Fibroblast of the aortic adventitia (primary cell): Measurements from ENCODE around the gene MCM7. TPM values are rescaled to one million over a fixed set of nuclear protein-coding genes. Genes with fewer than 3 reads are reported as not detected.

ENCODE experiments used
- DNase-seq: peaks from one replicate; pipeline ENCODE4 v3.0.0-alpha.2; 2010; ENCODE audit warnings: low read depth
- H3K4me3 ChIP-seq: 2 replicates; pipeline ENCODE4 v1.5.1; 2011; ENCODE audit warnings: low read depth, mild to moderate bottlenecking, control low read depth, low read length, moderate library complexity
- total RNA-seq: library from RNA; depleted of rRNA; stranded (reverse); fragments of >200 nt; gene quantifications from 2 replicates; pipeline ENCODE4 v1.2.3, GENCODE V29; 2012; ENCODE audit warnings: low replicate concordance
- TF ChIP-seq, protein P1 (sequence below): IDR thresholded peaks from 2 replicates; pipeline ENCODE4 v1.5.1; 2011; ENCODE audit warnings: mild to moderate bottlenecking, low read length, control low read depth, inconsistent platforms; ENCODE audit not compliant: insufficient read depth

MCM7 gene
- total RNA-seq, 1 donor = 97.7 TPM

GRCh38 chr7:100093054-100093453 lies 8.1 kb downstream of the MCM7 start:
- TF ChIP-seq, protein P1, sequence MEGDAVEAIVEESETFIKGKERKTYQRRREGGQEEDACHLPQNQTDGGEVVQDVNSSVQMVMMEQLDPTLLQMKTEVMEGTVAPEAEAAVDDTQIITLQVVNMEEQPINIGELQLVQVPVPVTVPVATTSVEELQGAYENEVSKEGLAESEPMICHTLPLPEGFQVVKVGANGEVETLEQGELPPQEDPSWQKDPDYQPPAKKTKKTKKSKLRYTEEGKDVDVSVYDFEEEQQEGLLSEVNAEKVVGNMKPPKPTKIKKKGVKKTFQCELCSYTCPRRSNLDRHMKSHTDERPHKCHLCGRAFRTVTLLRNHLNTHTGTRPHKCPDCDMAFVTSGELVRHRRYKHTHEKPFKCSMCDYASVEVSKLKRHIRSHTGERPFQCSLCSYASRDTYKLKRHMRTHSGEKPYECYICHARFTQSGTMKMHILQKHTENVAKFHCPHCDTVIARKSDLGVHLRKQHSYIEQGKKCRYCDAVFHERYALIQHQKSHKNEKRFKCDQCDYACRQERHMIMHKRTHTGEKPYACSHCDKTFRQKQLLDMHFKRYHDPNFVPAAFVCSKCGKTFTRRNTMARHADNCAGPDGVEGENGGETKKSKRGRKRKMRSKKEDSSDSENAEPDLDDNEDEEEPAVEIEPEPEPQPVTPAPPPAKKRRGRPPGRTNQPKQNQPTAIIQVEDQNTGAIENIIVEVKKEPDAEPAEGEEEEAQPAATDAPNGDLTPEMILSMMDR = no peak
- H3K4me3 ChIP-seq = no peak overlapping the region
- no peak for DNase-seq

GRCh38 chr7:100091411-100092181 lies 9.6 kb downstream of the MCM7 start:
- DNase-seq = no peak
- TF ChIP-seq, protein P1 = no peak
- H3K4me3 ChIP-seq = no peak overlapping the region

- no peak for DNase-seq
- TF ChIP-seq, protein P1 = no peak
- H3K4me3 ChIP-seq = no peak overlapping the region
These were observed 10.4 kb downstream of the MCM7 start for GRCh38 chr7:100090527-100091410.

DNA sequence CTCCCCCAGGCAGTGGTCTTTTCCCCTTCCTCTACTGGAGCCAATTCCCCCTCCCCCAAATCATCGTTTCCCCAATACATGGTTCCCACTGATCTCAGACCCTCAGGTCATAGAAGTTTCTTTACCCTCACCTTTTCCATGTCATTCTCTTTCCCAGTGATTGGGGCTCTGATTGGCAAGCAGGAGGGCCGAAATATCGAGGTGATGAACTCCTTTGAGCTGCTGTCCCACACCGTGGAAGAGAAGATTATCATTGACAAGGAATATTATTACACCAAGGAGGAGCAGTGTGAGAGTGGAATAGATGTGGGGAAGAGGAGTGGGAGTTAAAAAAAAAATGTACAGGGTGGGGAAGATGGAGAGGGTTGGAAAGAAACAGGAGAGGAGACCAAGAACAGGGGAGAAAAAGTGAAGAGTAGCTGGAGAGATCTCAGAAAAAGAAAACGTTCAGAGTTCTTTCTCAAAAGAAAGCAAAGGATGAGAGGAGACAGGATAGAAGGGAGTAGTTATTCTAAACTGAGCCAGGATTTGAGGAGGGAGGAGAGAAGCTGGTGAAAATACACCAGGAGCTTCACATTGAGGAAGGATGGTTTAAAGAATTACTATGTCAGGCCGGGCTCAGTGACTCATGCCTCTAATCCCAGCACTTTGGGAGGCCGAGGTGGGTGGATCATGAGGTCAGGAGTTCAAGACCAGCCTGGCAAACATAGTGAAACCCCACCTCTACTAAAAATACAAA lies 11.6 kb downstream of the MCM7 start:
- DNase-seq = peak; percentile 53
- TF ChIP-seq, protein P1 = no peak
- H3K4me3 ChIP-seq = peak overlapping the region; percentile 96

GRCh38 chr7:100088621-100089457 lies 12.4 kb downstream of the MCM7 start, which contains the start of gene COPS6:
Gene COPS6 (plus strand): TSS chr7:100088969. CDS start chr7:100088991, 22 bp downstream.
- peak; percentile 69 for DNase-seq
- TF ChIP-seq, protein P1 = no peak
- H3K4me3 ChIP-seq = peak within 1 kb of the TSS; percentile 96
